Sigmoid colon (tissue), 4 donors: ENCODE data around the gene ERICH6.

Source experiments
- CTCF ChIP-seq, 4 experiments: fragments of 450-650 bp in 3 of 4; fragments of 200-600 bp in 1 of 4; IDR thresholded peaks; one replicate each; pipeline ENCODE4 v1.5.1; 2016 to 2019; ENCODE audit warnings: antibody characterized with exemption in 4 of 4, mild to moderate bottlenecking in 3 of 4, moderate library complexity in 2 of 4
- POLR2A ChIP-seq, 2 donors: fragments of 450-650 bp; IDR thresholded peaks; one replicate each; pipeline ENCODE4 v1.6.1; 2016; ENCODE audit warnings: antibody characterized with exemption in 2 of 2, mild to moderate bottlenecking in 2 of 2, moderate library complexity in 2 of 2
- POLR2AphosphoS5 ChIP-seq, 4 donors: sonication (generic); formaldehyde crosslinking; IDR thresholded peaks; one replicate each; pipeline ENCODE4 v1.6.1; 2017; ENCODE audit warnings: antibody characterized with exemption in 4 of 4

- TF ChIP-seq POLR2AphosphoS5 (IDR thresholded peaks at IDR 0.05) (no peak), CTCF (IDR thresholded peaks at IDR 0.05) (no peak), POLR2A (IDR thresholded peaks at IDR 0.05) (no peak)
These were observed 12.2 kb downstream of the ERICH6 start for GRCh38 chr3:150691414-150692040.
